GM18907 (cell line): Measurements from ENCODE around the gene RFX8.

Source experiments
- ATAC-seq: cut with Tn5 transposase; IDR thresholded peaks from one replicate; pipeline ENCODE4 v1.9.1; 2021; ENCODE audit warnings: mild to moderate bottlenecking, moderate library complexity; ENCODE audit not compliant: unreplicated experiment

Gene RFX8

GRCh38 chr2:101415220-101415619 is 59.7 kb downstream of the RFX8 start:
- no peak for ATAC-seq

DNA sequence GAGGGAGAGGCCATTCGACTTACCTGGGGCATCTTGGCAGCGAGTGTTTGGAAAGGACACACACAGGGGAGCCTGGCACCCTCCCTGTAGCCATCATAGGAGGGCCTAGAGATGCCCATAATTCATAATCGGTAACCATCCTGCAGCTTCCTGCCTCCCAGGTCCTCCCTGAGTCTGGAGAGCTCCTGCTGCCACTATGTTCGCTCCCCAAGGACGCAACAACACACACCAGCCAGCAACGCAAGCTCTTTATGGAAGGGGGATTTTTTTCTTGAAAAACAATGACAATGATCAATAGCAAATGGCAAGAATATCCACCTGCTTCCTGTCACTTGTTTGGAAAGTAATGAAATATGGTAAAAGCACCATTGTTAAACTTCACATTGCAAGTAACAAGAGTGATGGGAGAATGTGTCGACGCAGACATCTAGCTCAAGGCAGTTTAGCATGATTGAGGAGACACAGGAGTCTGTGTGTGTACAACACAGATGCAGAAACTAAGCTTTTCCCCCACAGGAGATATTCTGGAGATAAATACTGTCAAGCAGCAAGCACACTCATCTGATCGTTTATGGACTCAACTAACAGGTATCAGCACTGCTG is 62.7 kb downstream of the RFX8 start:
- ATAC-seq: no peak

DNA sequence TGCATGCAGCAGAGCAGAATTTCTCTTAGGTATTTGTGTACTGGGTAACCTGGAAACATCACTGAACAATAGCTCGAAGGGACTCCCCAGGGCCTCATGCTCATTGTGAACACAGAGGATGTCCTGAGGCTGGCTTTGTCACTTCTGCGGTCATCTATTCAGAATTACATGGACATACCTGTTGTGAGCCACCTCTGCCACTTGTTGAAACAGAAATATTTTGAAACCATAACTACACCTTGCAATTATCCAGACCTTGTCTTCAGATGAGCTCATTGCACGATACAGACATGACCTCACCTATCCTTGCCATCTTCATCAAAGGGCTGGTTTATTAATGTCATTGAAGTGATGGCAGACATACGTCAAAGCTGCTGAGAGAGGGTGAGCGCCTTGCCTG is 64.2 kb downstream of the RFX8 start:
- ATAC-seq: no peak

- ATAC-seq: no peak
These were observed 64.8 kb downstream of the RFX8 start for GRCh38 chr2:101410114-101410513.

DNA sequence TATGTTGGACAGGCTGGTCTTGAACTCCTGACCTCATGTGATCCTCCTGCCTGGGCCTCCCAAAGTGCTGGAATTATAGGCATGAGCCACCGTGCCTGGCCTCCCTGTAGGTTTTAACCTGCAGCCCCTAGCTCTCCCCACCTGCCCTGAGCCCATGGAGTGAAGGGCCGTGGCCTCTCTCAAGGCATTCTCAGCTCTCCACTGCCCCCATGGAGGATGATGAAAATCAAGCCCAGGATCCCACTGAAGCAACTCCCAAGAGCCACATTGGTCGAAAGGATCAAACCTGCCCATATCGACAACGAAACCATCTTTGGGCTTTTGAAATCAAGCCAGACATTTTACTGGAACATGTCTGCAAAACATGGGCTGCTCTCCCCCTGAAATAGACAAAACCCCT is 65.2 kb downstream of the RFX8 start:
- ATAC-seq: no peak

- ATAC-seq: no peak
These were observed 66.0 kb downstream of the RFX8 start for GRCh38 chr2:101408925-101409324.

GRCh38 chr2:101405351-101405899 is 69.5 kb downstream of the RFX8 start:
- no peak for ATAC-seq

DNA sequence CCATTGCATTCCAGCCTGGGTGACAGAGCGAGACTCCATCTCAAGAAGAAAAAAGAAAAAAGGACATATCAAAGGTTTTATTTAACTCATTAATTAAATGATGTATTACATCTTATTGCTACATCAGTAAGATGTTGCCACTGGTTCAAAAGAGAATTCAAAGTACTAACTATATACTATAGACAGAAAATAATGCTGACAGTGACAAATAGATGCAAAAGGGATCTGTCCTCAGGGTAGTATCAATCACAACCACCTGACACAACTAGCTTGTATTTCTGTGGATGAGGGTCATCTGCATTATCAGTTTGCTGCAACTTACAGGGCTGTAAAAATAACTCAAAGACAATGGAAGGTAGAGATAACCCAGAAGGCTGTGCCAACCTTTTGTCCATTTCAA is 71.2 kb downstream of the RFX8 start:
- ATAC-seq: no peak

DNA sequence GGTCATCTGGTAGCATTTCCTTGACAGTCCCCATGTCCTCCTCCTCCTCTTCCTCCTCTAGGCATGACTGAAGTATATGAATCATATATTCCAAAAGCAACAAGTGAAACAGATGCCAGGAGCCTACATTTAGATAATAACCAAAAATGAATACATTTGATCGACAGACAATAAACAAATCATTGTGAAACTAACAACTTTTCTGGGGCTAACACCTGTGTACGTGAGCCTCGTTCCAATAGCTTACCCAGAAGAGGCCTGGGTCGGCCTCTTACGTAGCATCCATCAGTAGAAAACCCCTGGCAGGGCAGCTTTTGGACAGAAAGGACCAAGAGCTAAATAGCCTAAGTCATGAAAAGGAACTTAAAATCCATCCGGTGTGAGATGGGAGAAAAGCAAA is 72.3 kb downstream of the RFX8 start:
- no peak for ATAC-seq

DNA sequence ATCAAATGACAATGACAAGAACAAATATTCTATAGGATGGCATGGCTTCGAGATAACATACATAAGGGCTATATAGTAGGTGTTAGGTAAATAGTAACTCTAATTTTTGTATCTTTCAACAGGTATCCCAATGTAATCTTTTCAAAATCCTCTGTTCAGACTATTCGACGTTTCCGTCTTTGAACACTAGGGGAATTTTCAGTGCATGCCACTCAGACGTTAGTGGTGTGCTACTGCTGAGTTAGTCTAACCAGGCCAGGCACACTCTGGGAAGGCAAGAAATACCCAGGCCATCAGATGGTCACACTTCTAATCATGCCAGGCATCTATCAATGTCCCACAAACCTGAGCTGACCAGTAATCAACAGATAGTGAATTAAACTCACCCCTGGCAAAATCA is 73.0 kb downstream of the RFX8 start:
- ATAC-seq: no peak

- no peak for ATAC-seq
These were observed 73.6 kb downstream of the RFX8 start for GRCh38 chr2:101401326-101401665.

GRCh38 chr2:101400506-101401325 is 74.2 kb downstream of the RFX8 start:
- no peak for ATAC-seq

DNA sequence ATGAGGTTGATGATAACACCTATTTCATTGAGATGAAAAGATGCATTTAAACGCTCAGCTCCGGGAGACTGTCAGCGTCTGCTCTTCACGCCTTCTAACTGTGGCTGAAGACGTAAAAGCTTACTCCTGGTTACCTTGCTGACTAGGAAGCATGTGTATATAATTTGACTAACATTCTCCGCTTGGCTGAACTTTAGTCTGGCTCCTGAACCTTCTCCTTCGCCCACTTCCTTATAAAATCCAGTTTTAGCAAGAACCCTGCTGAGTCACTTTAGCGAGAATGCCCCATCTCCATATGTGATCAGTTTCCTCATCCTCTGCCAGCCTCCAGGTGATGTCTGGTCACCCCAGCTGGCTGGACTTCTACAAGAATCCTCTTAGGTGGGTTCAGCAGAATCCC is 74.9 kb downstream of the RFX8 start:
- ATAC-seq: no peak

DNA sequence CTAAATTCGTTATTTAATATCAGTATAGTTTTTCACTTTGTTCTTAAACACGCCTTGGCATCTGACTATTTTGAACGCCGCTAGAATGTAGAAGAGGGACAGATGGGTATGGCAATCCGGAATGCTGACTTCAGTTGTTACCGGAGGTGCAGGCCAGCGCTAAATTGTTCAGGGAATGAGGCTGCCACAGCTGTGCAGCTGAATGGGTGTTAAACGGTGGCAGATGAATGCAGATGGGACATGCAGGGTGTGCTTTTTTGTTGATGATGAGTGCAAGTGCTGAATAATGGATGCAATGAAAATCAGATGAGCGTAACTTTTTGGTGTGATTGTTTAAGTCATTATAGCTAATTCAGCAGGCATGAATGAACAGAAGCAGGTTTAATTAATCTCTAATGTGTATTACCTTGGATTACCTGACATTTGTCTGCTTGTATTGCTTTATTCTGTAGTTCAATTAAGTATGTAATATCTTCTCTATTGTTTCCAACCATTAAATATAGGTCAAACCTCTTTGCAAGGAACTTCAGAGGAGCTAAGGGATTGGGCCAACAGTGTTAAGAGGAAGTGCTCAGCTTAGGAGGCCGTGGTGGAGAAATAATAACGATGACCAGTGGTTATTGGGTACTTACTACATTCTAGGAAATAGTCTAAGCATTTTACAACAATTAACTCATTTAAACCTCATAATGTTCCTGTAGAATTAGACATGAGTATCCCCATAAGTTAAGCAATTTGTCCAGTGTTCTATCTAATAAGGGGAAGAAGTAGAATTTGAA is 75.7 kb downstream of the RFX8 start:
- ATAC-seq: no peak

- no peak for ATAC-seq
These were observed 76.6 kb downstream of the RFX8 start for GRCh38 chr2:101398116-101398821.

DNA sequence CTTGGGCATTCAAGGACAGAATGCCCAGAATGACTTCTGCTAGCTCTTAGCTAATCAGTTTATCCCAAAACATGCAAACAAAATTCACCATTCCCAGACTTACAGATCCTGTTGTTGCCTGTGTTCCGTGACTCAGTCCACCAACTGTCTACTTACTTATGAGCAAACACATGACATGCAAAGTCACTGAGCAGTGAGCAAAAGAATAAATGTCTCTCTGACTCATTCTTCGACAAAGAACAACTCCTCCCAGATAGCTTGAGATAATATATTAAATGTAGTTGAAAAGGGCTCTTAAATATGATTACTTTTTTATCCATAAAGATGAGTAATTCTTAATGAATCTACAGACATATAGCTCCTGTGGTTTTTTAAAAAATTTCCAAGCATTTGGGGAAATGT is 78.6 kb downstream of the RFX8 start:
- ATAC-seq: no peak

DNA sequence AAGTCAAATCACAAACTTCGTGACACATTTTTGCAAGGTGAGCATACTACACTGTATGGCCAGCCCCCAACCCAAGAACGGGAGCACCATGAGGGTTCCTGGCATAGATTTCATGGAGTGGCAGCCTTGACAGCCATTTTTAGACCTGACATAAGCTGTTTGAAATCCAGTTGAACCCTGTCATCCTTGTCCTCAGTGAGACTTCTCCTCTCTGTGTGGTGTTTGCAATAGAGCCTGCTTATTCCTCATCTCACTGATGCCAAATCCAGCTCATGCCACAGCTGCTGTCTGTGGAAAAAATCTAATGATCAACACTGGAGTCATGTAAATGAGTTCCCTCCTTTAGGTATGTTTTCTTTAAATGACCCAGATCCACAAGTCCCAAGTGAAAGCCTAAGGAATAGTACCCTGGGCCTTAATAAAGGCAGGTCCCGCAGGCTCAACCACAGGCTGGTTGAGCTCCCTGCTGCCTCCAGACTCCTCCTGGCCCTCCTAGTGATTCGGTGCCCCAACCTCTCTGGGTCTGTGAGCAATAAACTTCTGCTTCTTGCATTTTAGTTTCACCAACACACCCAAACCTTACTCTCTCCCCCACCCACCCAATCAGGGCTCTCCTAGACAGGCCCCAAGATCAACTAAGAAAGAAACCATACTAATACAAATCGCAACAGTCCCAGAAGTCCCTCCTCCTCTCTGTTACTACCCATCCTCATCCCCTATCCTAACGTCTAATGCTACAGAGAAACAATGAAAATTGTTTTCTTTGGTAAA is 79.2 kb downstream of the RFX8 start:
- no peak for ATAC-seq

DNA sequence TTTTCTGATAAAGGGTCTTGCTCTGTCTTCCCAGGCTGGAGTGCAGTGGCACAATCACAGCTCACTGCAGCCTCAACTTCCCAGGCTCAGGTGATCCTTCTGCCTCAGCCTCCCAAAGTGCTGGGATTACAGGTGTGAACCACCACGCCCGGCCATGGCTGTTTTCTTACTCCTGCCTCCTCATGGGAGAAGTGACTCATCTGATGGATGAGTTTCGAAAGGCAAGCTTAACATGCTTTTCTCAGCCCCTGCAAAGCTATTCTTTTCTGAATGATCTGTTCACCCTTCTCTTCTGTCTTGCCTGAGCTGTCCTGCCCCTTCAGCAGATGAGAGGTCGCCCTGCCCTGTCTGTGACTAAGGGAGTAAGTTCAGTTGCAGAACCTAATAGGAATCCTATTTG is 86.7 kb downstream of the RFX8 start:
- no peak for ATAC-seq

- ATAC-seq: no peak
These were observed 87.6 kb downstream of the RFX8 start, which contains the start of gene CREG2 for GRCh38 chr2:101387151-101387834. Gene CREG2 (minus strand): TSS chr2:101387503. CDS start chr2:101387457, 46 bp downstream.
